ENCODE measurements around the gene JARID2.
"Not testable (repeated sequence)": the region's sequence is repeated elsewhere in the genome, so short reads cannot be mapped to it uniquely, and the experiment has no call there.

Gene JARID2

DNA sequence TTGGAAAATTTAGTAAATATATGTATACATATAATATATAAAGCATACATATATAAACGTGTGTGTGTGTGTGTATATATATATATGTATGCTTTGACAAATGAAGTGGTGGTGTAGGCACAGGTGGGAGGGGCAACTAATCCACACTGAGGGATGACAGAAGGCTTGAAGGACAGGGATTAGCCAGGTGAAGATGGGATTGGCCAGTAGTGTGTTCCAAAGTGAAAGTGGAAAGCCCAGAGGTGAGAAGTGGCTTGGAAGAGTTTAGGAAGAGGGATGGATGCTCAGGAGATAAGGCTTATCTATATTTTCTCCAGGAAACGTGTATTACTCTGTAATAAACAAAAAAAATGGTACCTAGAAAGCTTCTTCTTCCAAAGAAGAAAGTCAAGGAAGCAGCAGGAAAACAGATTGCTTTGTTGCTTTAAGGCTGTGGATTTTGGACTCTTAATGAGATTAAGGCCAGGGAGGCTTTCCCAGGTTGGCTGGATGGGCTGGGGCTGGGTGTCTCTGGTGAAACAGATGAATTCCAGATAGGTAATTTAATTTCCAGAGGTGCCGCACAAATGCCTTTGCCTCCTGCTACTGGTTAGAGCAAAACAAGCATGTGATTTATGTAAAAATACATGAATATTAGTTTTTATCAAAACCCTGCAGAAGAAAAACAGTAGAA, 63.9 kb downstream of the JARID2 start:
- no peak for DNase-seq (ENCODE audit: low read depth)

DNA sequence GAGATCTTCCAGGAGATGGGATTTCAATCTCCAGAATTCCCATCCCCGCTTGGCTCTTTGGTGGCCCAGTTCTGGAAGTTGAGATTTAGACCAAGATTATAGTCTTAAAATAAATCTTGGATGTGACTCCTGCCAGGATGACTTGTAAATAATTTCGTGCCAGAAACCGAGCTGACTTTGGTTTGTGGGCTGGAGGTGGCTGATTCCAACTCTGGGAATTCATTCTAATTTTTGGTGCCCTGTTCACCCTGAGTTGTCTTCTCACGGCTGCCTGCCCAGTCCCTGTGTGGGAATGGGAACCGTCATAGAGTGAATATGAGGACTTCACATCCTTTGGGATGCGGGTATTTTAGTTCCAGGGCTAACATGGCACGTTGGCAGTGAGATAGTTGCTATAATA, 64.8 kb downstream of the JARID2 start:
- DNase-seq (ENCODE audit: low read depth), result no peak

DNA sequence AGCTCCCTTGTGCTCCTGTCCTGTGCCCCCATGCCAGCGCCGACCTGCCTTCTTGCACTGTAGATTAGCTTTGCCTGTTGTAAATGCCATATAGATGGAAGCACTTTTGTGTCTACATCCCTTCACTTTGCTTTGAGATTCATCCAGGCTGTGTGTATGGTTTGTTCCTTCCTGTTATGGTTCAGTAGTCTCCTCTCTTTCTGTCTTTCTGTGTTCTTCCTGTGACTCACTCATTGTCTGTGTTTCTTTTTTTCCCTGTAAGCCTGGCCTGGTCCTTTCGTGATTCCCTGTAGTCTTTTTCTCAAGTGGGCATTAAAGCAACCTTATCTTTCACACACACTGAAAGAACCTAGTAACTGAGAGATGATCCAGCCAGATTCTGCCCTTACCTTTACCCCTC, 66.6 kb downstream of the JARID2 start:
- no peak for DNase-seq (ENCODE audit: low read depth)

DNA sequence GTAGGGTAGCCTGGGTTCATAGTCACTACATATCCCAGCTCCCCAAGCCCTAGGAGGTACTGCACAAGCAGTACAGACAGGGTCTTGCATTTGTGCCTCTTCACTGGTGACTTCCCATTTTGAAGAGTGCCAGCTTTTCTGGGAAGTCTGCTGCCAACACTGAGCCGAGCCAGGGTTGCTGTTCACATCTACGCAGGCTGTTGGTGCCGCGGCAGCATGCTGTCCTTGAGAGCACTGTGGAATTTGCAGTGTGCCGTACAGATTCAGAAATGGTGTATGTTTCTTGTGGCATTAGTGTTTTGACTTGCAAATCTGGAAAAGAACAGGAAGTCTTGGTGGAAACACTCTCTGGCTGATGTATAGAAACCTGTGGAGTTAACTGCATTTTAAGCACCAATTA, 67.5 kb downstream of the JARID2 start:
- no peak for DNase-seq (ENCODE audit: low read depth)

DNA sequence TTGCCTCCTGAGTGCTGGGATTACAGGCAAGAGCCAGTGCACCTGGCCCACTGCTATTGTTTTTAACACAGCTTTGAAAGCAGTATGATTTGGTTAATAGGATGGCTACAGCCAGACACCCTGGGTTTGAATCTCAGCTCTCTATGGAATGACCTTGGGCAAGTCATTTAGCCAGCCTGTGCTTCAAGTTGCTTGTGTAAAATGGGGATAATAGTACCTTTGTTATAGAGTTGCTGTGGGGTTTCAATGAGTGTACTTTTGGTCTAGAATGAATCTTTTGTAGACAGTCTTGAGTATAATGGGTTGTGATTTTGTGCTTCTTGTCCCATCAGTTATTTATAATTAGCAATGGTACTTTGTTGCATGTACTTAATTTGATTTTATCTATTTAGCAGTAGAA, 70.9 kb downstream of the JARID2 start:
- DNase-seq (ENCODE audit: low read depth), result no peak

DNA sequence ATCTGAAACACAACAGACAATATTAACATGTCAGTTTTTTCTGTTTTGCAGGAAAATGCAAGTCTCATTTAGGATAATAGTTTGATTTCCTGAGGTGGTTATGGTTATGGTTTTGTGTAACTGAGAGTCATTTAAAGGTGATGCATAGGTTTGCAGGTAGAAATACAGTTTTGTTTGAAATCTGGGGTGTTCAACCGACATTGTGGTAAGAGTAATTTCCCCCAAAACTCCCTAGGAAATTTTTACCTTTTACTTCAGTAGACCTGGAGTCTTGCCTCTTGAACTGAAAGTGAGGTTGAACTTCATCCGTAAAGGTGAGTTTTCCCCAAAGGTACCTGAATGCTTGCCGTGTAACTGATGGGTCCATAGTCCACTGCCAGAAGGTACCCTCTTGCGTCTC, 71.4 kb downstream of the JARID2 start:
- no peak for DNase-seq (ENCODE audit: low read depth)

DNA sequence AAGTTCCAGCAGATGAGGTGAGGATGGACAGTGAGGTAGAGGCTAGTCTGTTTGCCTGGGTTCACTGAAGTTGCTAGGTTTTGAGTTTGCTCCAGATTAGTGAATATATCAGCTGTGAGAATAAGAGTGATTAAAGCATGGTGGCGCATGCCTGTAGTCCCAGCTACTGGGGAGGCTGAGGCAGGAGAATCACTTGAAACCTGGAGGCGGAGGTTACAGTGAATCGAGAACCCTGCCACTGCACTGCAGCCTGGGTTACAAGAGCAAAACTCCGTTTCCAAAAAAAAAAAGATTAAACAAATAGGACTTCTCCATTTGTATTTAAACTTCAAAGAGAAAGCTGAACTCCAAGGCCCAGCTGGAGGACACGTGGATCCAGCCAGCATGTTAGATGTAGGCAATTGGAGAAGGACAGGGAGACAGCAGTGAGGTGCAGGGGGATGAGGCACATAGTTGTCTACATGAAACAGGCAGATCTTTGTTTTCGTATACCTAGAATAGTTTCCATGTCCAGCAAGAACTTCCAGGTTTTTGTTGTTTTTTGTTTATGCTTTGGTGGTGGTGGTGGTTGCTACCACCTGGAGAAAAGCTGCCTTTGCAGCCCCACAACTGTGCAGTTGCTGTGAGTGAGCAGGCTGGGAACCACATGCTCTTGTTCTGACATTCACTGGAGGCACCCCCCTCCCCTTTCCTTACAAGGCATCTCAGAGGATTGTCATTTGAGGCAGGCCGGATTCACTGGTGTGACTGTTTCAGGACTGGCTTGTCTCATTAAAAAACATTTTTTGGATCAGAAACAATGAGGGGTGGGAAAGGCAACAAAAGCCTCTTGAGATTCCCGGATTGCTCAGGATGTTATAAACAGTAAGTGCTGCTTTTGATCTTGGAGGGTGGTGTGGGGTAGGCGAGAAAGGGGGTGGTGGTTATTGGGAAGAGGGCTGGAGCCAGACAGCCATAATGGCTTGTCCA, 72.3 kb downstream of the JARID2 start:
- no peak for DNase-seq (ENCODE audit: low read depth)

DNA sequence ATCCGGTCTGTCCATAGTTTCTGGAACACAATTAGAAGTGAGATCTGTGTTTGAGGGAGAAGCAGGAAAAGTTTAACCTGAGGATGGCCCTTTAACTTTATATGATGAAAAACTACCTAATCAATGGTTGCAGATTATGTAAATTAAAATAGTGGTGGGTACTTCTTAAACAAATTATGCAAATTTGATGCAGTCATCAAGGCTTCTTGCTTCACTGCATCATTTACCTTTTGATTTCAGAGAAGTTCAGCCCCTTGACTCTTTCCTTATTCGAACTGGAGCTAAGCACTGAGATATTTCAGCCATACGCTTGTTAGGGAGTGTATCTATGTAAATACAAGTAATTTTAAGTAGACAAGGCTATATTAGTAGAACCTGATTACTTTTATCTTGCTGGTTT, 73.8 kb downstream of the JARID2 start:
- no peak for DNase-seq (ENCODE audit: low read depth)

DNA sequence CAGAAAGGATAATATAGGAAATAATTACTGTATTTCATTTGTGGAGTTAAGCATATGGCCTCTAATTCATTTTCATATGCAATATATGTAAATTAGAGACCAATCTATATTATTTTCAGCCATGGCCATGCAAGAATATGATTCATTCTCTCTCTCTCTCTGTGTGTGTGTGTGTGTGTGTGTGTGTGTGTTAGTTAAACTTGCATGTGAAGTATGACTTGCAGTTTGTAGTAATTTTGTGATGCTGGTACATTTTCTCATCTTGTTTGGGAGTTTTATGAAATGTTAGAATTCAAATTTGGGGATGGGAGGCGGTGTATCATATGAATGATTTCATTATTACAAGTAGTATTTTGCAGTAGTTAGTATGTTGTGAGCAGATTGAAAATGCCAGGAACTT, 74.8 kb downstream of the JARID2 start:
- DNase-seq (ENCODE audit: low read depth), result no peak

DNA sequence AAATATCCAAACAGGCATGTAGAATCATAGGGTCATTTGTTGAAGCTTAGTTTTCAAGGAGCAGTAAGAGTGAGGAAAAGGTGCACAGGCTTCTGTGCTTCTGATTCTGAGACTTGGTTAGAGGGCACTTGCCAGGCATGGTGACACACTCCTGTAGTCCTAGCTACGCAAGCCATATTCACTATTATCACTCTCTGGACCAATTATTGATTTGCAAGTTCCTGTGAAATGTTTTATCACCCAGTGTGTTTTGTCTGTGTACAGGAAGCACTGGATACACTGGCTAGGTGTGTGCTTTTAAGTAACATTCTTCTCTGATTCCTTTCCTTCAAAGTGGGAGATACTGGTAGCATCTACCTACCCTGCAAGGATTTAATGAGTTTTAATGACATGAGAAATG, 76.3 kb downstream of the JARID2 start:
- no peak for DNase-seq (ENCODE audit: low read depth)

DNA sequence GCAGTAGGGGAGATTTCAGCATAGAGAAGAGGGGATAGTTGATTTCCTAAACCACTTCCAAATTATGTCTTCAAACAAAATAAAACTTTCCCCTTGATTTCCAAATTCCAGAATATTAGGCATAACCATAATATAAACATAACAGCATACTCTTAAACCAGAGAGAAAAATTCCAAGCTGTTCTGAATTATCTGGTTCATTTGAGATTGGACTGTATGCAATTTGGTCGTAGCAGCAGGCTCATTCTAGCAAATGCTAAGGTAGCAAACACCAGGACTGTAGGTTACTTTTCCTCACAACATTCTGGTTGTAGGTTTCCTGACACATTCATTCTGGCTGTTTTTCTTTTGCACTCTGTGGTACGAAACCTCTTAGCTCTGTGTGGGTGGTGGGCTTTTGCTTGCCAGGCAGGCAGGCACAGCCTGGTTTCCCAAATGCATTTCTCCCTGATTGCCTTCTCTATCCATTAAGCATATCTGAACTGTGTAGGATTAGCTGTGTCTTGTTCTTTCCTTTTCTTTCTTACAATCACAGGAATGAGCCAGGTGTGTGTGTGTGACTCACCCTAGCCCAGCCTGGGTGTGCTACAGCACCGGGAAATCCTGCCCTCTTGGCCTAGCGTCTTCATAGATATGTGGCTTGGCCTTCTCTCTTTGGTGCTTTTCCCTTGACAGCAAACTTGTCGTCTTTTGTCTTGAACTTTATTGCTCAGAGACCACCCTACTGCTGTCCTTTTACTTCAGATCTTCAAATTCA, 77.1 kb downstream of the JARID2 start:
- DNase-seq (ENCODE audit: low read depth), result no peak

DNA sequence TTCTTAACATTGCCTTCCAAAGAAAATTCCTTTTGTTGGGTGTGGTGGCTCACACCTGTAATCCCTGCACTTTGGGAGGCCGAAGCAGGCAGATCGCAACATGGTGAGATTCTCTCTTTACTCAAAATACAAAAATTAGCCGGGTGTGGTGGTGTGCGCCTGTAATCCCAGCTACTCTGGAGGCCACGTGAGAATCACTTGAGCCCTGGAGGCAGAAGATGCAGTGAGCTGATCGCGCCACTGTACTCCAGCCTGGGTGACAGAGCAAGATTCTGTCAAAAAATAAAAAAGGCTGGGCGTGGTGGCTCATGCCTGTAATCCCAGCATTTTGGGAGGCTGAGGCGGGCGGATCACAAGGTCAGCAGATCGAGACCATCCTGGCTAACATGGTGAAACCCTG, 77.7 kb downstream of the JARID2 start:
- not testable (repeated sequence) for DNase-seq (ENCODE audit: low read depth)

DNA sequence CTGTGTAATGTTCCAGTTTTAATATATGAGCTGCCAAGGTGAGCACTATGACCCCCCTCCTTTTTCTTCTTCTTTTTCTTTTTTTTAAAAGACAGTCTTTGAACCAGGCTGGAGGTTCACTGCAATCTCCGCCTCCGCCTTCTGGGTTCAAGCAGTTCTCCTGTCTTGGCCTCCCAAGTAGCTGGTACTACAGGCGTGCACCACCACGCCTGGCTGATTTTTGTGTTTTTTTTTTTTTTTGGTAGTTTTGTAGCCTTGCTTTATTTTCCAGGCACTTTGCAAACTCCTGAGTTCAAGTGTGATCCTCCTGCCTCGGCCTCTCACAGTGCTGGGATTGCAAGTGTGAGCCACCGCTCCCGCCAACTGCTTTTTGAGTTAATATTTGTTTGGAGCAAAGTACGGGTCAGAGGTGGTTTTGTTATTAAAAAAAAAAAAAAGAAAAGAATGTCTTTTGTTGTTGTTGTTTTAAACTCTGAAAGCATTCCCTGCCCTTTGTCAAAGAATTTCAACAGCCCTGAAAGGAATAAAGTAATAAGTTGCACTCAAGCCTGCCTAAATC, 78.6 kb downstream of the JARID2 start:
- no peak for DNase-seq (ENCODE audit: low read depth)

DNA sequence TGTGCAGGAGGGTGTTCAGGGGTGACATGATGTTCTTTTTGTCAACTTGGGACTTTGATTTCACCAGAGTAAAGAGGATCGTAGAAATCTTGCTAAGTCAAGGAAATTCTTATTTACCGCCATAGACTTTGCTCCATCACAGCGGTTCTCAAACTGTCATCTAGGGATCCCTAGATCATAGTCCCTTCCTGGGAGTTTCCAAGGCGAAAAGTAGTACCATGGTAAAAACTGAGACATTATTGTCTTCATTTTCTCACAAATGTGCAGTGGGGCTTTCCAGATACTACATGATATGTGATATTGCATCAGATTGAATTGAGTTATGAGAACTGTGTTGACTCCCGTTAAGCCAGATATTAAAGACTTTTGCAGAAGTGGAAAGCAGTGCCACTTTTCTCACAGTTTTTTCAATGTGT, 79.7 kb downstream of the JARID2 start:
- DNase-seq (ENCODE audit: low read depth), result no peak

DNA sequence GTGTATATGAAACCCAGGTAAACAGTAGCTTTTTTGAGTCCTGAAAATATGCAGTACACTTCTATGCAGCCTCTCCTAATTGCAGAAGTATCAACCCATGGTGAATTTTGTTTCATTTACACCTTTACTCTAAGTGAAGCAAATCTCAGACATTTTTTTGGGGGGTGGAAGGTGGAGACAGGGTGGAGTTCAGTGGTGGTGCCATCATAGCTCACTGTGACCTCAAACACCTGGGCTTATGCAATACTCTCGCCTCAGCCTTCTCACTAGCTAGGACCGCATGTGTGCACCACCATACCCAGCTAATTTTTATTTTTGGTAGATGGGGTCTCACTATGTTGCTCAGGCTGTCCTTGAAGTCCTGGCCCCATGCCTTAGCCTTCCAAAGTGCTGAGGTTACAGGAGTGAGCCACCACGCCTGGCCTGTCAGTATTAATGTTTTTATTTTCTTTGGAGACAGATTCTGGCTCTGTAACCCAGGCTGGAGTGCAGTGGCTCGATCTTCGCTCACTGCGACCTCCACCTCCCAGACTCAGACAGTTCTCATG, 80.3 kb downstream of the JARID2 start:
- DNase-seq (ENCODE audit: low read depth), result no peak

DNA sequence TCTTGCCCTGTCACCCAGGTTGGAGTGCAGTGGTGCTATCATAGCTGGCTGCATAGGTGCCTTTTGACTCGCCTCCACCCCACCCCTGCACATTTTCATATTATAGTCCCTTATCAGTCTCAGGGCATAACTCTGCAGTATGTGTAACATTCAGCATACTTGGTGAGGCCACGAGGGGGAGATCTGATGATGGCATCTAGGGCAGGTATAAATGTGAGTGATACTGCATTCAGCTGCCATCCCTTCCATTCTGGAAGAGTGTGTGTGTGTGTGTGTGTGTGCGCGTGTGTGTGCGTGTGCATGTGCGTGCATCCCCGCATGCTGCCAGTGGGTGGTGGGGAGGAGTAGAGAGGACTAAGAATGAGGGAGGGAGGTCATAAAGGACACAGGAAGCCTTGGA, 81.4 kb downstream of the JARID2 start:
- DNase-seq (ENCODE audit: low read depth), result no peak

DNA sequence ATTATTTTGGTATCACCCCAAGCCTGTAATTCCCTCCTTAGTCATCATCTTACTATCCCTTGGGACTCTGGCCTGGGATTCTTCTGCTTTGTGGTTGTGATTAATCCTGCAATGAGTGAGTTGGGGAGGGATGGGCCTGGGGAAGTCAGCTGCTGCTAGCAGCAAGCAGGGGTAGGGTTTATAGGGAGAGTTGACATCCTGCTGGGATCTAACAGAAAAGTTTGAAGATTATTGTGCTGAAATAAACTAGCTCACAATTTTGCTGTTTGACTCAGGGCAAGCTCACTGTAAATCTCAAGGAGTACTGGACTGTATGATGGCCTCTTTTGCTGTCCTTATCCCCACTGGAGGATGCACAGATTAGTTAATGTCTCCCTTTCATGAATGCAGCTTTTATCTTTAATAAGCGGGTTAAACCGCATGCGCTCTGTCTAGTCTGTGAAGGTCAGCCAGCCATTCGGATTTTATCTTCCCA, 83.4 kb downstream of the JARID2 start:
- DNase-seq (ENCODE audit: low read depth), result no peak

DNA sequence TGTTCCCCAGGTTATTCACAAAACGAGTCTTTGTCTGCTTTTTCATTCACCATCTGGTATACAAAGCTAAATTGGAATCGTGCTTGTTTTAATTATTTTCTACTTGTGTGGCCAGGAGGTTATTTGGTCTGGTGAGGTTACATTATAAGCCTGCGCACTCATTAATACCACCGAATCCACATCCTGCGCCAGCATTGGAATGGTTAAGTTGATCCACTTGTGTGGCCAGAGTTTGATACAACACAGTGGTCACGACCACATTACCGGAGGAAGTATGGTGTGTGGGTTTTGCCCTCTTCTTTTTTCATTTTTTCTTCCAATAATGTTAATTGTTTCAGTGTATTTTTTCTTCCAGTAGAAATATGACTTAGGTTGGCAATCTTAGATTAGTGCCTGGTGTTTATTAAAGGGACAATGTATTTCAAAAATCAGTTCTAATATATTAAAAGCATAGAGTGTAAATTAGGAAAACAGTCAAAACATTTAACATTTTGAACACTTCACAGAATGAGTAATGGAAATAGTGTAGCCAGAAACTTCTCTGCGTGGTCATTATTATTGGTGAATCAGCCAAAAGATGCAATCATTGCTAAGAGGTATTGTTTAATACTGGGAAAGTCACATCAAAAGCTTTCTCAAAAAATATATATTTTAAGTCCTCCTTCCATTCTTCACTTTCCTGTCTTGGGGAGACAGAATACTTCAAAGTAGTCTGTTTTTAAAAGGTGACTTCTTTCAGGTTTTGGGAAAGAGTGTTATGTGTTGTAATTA, 84.5 kb downstream of the JARID2 start:
- DNase-seq (ENCODE audit: low read depth), result no peak

DNA sequence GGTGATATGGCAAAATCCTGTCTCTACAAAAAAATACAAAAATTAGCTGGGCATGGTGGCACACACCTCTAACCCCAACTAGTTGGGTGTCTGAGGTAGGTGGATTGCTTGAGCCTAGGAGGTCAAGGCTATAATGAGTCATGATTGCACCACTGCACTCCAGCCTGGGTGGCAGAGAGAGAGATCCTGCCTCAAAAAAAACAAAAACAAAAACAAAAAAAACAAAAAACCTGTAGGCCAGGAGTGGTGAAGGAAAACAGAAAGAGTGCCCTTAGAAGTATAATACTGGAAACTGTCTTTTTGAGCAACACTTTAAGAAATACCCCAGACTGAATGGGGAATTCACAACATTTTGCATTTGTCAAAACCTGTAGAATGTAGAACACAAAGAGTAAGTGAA, 85.3 kb downstream of the JARID2 start:
- no peak for DNase-seq (ENCODE audit: low read depth)

DNA sequence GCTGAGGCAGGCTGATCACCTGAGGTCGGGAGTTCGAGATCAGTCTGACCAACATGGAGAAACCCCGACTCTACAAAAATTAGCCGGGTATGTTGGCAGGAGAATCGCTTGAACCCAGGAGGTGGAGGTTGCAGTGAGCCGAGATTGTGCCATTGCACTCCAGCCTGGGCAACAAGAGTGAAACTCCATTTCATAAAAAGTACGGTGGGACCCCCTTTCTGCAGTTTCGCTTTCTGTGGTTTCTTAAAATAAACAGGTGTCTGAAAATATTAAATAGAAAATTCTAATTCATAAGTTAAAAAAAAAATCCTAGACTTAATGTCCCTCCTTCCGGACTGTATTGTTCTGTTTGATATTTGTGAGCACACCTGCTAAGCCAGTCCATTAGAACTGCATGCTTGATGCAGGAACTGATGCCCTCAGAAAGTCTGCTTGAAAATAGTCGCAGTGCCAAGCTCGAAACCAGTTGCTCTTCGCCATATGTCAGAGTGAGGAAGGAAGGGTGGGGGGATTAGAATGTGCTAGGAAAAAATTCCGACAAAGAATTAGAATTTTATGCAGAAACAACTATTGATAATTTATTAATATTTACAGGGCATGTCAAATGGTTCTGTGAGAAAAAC, 85.9 kb downstream of the JARID2 start:
- DNase-seq (ENCODE audit: low read depth), result no peak

DNA sequence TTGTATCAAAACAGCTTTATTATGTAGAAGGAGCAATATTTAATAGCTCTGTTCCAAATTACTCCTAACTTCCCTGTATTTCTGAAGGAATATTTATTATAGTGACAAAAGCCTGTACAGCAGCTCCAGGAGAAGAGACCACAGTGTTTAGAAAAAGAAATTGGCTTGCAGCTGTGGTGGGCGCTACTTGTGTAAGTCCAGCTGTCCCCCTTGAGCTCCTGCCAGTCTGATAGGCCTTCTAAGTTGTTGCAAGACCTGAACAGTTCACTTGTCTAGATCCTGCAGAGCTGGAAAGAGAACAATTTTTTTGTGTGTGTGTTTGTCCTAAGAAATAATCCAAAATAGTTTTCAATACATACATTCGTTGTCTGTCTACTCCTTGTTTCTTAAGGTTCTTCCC, 86.6 kb downstream of the JARID2 start:
- no peak for DNase-seq (ENCODE audit: low read depth)
